ENCODE measurements around the gene FUBP3. TPM values are rescaled to one million over a fixed set of nuclear protein-coding genes. Genes with fewer than 3 reads are reported as not detected.

Gene FUBP3
- total RNA-seq, 1 donor from 2014 or later, result 77.0 TPM

DNA sequence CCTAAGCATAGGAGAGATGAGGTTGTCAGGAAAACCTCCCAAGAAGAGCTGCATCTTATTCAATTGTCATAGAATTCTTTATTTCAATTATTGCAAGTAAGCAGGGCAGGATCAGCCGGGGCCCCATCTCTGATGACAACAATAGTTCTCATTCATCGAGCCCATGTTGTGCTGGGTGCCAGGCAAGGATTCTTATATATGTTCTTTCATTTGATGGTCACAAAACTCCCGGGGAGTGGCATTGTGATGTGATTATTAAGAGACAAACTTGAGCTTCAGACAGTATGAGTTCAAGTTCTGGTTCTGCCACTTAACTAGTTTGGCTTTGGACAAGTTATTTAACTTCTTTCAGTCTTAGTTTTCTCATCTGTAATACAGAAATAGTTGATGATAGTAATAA is 8.5 kb downstream of the FUBP3 start:
- no peak for DNase-seq (ENCODE audit: low spot score in 2 of 2, unreplicated experiment in 2 of 2)
- no peak overlapping the region for H3K4me3 Mint-ChIP-seq
- H3K4me1 Mint-ChIP-seq, result no peaks in the 10 kb centered on the region
- no peaks in the 10 kb centered on the region for H3K9me3 Mint-ChIP-seq
- H3K27ac Mint-ChIP-seq, result no peak overlapping the region
- H3K36me3 Mint-ChIP-seq, result peaks cover 2% of the 10 kb centered on the region
- TF ChIP-seq, protein P1, sequence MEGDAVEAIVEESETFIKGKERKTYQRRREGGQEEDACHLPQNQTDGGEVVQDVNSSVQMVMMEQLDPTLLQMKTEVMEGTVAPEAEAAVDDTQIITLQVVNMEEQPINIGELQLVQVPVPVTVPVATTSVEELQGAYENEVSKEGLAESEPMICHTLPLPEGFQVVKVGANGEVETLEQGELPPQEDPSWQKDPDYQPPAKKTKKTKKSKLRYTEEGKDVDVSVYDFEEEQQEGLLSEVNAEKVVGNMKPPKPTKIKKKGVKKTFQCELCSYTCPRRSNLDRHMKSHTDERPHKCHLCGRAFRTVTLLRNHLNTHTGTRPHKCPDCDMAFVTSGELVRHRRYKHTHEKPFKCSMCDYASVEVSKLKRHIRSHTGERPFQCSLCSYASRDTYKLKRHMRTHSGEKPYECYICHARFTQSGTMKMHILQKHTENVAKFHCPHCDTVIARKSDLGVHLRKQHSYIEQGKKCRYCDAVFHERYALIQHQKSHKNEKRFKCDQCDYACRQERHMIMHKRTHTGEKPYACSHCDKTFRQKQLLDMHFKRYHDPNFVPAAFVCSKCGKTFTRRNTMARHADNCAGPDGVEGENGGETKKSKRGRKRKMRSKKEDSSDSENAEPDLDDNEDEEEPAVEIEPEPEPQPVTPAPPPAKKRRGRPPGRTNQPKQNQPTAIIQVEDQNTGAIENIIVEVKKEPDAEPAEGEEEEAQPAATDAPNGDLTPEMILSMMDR (IDR thresholded peaks at IDR 0.05; ENCODE audit: unreplicated experiment), result no peak
- no peaks in the 10 kb centered on the region for H3K27me3 Mint-ChIP-seq (ENCODE audit: low read depth)

GRCh38 chr9:130588416-130588815 is 9.0 kb downstream of the FUBP3 start:
- H3K4me1 Mint-ChIP-seq, result peaks cover 5% of the 10 kb centered on the region

GRCh38 chr9:130589754-130590153 is 10.4 kb downstream of the FUBP3 start:
- TF ChIP-seq, protein P1 (IDR thresholded peaks at IDR 0.05; ENCODE audit: unreplicated experiment), result no peak
- Mint-ChIP-seq H3K27me3 (ENCODE audit: low read depth) (no peaks in the 10 kb centered on the region), H3K36me3 (peaks cover 2% of the 10 kb centered on the region), H3K4me1 (peaks cover 7% of the 10 kb centered on the region), H3K4me3 (no peak overlapping the region), H3K27ac (no peak overlapping the region), H3K9me3 (no peaks in the 10 kb centered on the region)
- no peak for DNase-seq (ENCODE audit: low spot score in 2 of 2, unreplicated experiment in 2 of 2)

More at GRCh38 chr9:130588416-130588815, 9.0 kb downstream of the FUBP3 start:
- H3K27ac Mint-ChIP-seq, result no peak overlapping the region
- no peak for DNase-seq (ENCODE audit: low spot score in 2 of 2, unreplicated experiment in 2 of 2)
- TF ChIP-seq, protein P1 (IDR thresholded peaks at IDR 0.05; ENCODE audit: unreplicated experiment), result no peak
- no peaks in the 10 kb centered on the region for H3K27me3 Mint-ChIP-seq (ENCODE audit: low read depth)
- peaks cover 2% of the 10 kb centered on the region for H3K36me3 Mint-ChIP-seq
- H3K4me3 Mint-ChIP-seq, result no peak overlapping the region
- no peaks in the 10 kb centered on the region for H3K9me3 Mint-ChIP-seq

- Mint-ChIP-seq H3K27me3 (ENCODE audit: low read depth) (no peaks in the 10 kb centered on the region), H3K36me3 (peaks cover 2% of the 10 kb centered on the region), H3K27ac (no peak overlapping the region), H3K4me3 (no peak overlapping the region), H3K4me1 (peaks cover 7% of the 10 kb centered on the region), H3K9me3 (no peaks in the 10 kb centered on the region)
- TF ChIP-seq, protein P1 (IDR thresholded peaks at IDR 0.05; ENCODE audit: unreplicated experiment), result no peak
- no peak for DNase-seq (ENCODE audit: low spot score in 2 of 2, unreplicated experiment in 2 of 2)
Observed at GRCh38 chr9:130590305-130590704, 10.9 kb downstream of the FUBP3 start.

DNA sequence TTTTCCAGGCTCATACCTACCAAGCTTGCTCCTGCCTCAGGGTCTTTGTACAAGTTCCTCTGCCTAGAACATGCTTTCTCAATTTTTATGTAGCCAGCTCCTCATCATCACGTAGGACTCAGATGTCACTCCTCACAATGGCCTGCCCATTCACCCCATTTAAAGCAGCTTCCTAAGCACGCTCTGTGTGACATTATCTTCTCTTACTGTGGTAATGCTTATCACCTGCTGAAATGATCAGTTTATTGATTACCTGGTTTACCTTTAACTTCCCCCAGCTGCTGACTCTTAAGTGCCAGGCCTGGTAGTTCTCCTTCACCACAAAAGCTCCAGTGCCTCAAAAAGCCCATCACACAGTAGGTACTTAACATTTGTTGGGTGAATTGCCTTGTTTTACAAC is 13.6 kb downstream of the FUBP3 start:
- Mint-ChIP-seq H3K27ac (peak overlapping the region; percentile 56), H3K27me3 (ENCODE audit: low read depth) (no peaks in the 10 kb centered on the region), H3K36me3 (peaks cover 21% of the 10 kb centered on the region), H3K4me1 (peaks cover 7% of the 10 kb centered on the region), H3K4me3 (no peak overlapping the region), H3K9me3 (no peaks in the 10 kb centered on the region)
- TF ChIP-seq, protein P1 (IDR thresholded peaks at IDR 0.05; ENCODE audit: unreplicated experiment), result no peak
- no peak for DNase-seq (ENCODE audit: low spot score in 2 of 2, unreplicated experiment in 2 of 2)

- Mint-ChIP-seq H3K36me3 (peaks cover 40% of the 10 kb centered on the region), H3K27ac (no peak overlapping the region), H3K27me3 (ENCODE audit: low read depth) (no peaks in the 10 kb centered on the region), H3K4me3 (no peak overlapping the region), H3K9me3 (no peaks in the 10 kb centered on the region), H3K4me1 (peaks cover 7% of the 10 kb centered on the region)
- no peak for DNase-seq (ENCODE audit: low spot score in 2 of 2, unreplicated experiment in 2 of 2)
- TF ChIP-seq, protein P1 (IDR thresholded peaks at IDR 0.05; ENCODE audit: unreplicated experiment), result no peak
Observed at GRCh38 chr9:130597228-130597627, 17.9 kb downstream of the FUBP3 start.
